Testis (tissue), 2 donors: ENCODE results near the gene MTA1.

Source experiments
- POLR2A ChIP-seq: fragments of 450-650 bp; IDR thresholded peaks from one replicate; pipeline ENCODE4 v1.6.1; 2017; ENCODE audit warnings: antibody characterized with exemption, mild to moderate bottlenecking, moderate library complexity
- TF ChIP-seq, protein P1 (sequence below), 3 experiments: fragments of 450-650 bp in 2 of 3; fragments of 200-600 bp in 1 of 3; sonication (generic) in 1 of 3; IDR thresholded peaks; one replicate each; pipeline ENCODE4 v1.5.1; 2016 to 2019; ENCODE audit warnings: antibody characterized with exemption in 3 of 3, mild to moderate bottlenecking in 2 of 3, moderate library complexity in 1 of 3

DNA sequence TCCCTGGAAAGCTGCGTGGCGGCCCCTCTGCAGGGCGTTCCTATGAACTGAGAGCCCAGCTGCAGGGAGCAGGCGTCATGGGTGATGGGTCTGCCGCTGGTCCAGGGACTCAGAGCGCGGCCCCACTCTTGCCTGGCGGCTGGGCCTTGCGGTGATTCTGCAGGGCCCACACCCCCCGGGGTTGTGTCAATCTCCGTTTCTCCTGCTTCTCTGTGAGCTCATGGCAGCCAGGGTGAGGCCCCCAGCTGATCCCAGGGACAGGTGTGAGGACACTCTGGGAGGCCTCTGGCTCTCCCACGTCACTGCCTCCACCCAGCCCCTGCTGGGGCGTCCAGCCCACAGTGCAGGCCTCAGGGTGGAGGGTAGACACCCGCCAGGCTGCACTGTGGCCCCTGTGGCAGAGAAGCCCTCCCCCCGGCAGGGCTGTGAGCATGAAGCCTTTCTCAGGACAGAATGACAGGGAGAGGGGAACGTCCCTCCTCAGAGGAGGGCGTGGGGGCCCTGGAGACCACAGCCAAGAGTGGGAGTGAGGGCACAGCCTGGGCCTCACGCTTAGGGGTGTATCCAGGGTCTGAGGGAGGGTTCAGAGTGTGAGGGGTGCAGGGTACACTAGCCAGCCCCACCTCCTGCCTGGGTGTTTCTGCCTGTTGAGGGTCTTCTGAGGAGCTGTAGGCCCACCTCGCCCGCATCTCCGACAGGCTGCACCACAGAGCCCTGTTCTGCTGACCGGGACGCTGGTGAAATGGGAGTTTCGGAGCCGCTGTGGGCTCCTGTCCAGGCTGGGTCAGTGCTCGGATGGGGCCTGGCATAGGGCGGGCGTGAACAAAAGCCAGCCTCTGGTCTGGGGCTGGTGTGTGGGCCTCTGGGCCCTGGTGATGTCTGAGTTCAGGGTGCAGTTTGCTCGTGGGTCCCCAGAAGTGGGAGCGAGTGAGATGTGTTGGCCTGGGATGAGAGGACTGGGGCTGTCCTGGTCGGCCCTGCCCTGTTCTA is 28.3 kb downstream of the MTA1 start:
- TF ChIP-seq, protein P1, sequence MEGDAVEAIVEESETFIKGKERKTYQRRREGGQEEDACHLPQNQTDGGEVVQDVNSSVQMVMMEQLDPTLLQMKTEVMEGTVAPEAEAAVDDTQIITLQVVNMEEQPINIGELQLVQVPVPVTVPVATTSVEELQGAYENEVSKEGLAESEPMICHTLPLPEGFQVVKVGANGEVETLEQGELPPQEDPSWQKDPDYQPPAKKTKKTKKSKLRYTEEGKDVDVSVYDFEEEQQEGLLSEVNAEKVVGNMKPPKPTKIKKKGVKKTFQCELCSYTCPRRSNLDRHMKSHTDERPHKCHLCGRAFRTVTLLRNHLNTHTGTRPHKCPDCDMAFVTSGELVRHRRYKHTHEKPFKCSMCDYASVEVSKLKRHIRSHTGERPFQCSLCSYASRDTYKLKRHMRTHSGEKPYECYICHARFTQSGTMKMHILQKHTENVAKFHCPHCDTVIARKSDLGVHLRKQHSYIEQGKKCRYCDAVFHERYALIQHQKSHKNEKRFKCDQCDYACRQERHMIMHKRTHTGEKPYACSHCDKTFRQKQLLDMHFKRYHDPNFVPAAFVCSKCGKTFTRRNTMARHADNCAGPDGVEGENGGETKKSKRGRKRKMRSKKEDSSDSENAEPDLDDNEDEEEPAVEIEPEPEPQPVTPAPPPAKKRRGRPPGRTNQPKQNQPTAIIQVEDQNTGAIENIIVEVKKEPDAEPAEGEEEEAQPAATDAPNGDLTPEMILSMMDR (IDR thresholded peaks at IDR 0.05) = no peak
- no peak for TF ChIP-seq POLR2A
